ENCODE data around the gene SUPT3H. TPM values are rescaled to one million over a fixed set of nuclear protein-coding genes. Genes with fewer than 3 reads are reported as not detected.

Gene SUPT3H
- total and polyA plus RNA-seq, 2 of the 8 experiments (the other 6 are each of a cell fraction or from before 2014, with no cell fraction given): 18.8 to 23.0 TPM

DNA sequence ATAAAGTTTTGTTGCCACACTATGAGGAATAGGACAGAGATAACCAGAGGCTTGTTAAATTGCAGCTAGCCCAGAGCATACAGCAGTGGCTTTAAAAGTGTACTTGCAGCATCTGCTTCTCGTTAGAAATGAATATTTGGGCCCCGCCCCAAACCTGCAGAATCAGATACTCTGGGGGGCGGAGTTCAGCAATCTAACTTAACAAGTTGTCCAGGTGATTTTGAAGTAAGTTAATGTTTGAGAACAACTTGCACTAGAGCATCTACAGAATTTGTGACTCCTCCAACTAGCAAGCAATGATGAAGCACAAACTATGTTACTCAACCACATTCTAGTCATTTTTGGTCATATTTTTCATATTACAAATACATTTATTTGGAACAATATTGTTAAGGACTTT is 10.6 kb upstream of the SUPT3H start:
- H4K20me1 ChIP-seq (replicated peaks in 1 of 2; ENCODE audit: control insufficient read depth in 1 of 2, insufficient read depth in 2 of 2, low read length in 2 of 2): no peaks in the 10 kb centered on the region
- no peak overlapping the region for H3K18ac ChIP-seq (ENCODE audit: extremely low read depth, low read length)
- H3K14ac ChIP-seq (ENCODE audit: insufficient read length): no peak overlapping the region
- H3K27me3 ChIP-seq (replicated peaks in 1 of 4; ENCODE audit: control insufficient read depth in 3 of 4, extremely low read depth in 1 of 4, insufficient read depth in 3 of 4, low read length in 3 of 4): no peaks in the 10 kb centered on the region
- no peak for DNase-seq (ENCODE audit: low read depth in 1 of 2, low spot score in 2 of 2)
- no peaks in the 10 kb centered on the region for H3K23me2 ChIP-seq (ENCODE audit: low read depth, low read length)
- POLR2A ChIA-PET (ENCODE audit: partially characterized antibody): interaction anchor here (2.1 kb wide), 1 partner anchor 10 kb away, joined by 7 read pairs; the partner anchor contains the start of gene SUPT3H
- no peak overlapping the region for H4K91ac ChIP-seq (replicated peaks; ENCODE audit: insufficient read length, low read length)
- H2AFZ ChIP-seq (ENCODE audit: low read length): no peak overlapping the region
- H3K9ac ChIP-seq (replicated peaks in 1 of 4; ENCODE audit: extremely low read depth in 1 of 4, low read depth in 3 of 4, low read length in 3 of 4): no peak overlapping the region
- no peak overlapping the region for H2BK20ac ChIP-seq (ENCODE audit: low read length)
- H3K4ac ChIP-seq (replicated peaks; ENCODE audit: insufficient read length, low read depth, low read length): no peak overlapping the region
- H3K56ac ChIP-seq (replicated peaks; ENCODE audit: insufficient read length, low read depth, low read length): no peak overlapping the region
- no peaks in the 10 kb centered on the region for H3K9me3 ChIP-seq (ENCODE audit: insufficient read depth in 2 of 2, low read depth in 1 of 2, low read length in 1 of 2)
- TF ChIP-seq CEBPB (IDR thresholded peaks at IDR 0.05; ENCODE audit: low read depth, low read length) (no peak), CTBP2 (IDR thresholded peaks at IDR 0.05; ENCODE audit: borderline replicate concordance, insufficient read depth, insufficient read length, low read length) (no peak), BCL11A (IDR thresholded peaks at IDR 0.05; ENCODE audit: low read depth in 2 of 2, low read length in 2 of 2) (no peak), ATF2 (IDR thresholded peaks at IDR 0.05; ENCODE audit: low read length) (no peak), EP300 (IDR thresholded peaks at IDR 0.05; ENCODE audit: borderline replicate concordance in 1 of 2, low read depth in 2 of 2, low read length in 2 of 2) (no peak), EGR1 (IDR thresholded peaks at IDR 0.05; ENCODE audit: borderline replicate concordance, low read depth, low read length) (no peak), CBX5 (IDR thresholded peaks at IDR 0.05; ENCODE audit: low read depth, low read length) (no peak), GABPA (IDR thresholded peaks at IDR 0.05; ENCODE audit: borderline replicate concordance, insufficient read depth, low read length) (no peak), RAD21 (IDR thresholded peaks at IDR 0.05 in 1 of 2, conservative IDR thresholded peaks at IDR 0.05 in 1 of 2; ENCODE audit: low read depth in 2 of 2, low read length in 2 of 2) (no peak)
- H3K79me2 ChIP-seq (ENCODE audit: control insufficient read depth in 1 of 2, insufficient read depth in 2 of 2, low read length in 2 of 2): no peaks in the 10 kb centered on the region
- no peak overlapping the region for H4K5ac ChIP-seq (ENCODE audit: insufficient read length, low read depth, low read length)
- H2BK120ac ChIP-seq (replicated peaks; ENCODE audit: low read depth, low read length): no peak overlapping the region
- no peak overlapping the region for H2BK5ac ChIP-seq (ENCODE audit: low read depth, low read length)
- no peak overlapping the region for H3K23ac ChIP-seq (ENCODE audit: insufficient read length)
- H3K27ac ChIP-seq (ENCODE audit: low read depth, low read length): no peak overlapping the region
- CTCF ChIA-PET (ENCODE audit: partially characterized antibody): interaction anchor here (0.9 kb wide), 1 partner anchor 759 kb away, joined by 3 read pairs; no protein-coding TSS in a partner anchor
- no peaks in the 10 kb centered on the region for H3K79me1 ChIP-seq (ENCODE audit: low read depth, low read length)
- no peak overlapping the region for H2BK15ac ChIP-seq (ENCODE audit: low read length)
- H2BK12ac ChIP-seq (ENCODE audit: low read depth, low read length): no peak overlapping the region
- no peak overlapping the region for H4K8ac ChIP-seq (ENCODE audit: extremely low read depth, insufficient read depth, low read length)
- H3K4me1 ChIP-seq (replicated peaks in 1 of 4; ENCODE audit: control insufficient read depth in 3 of 4, insufficient read depth in 4 of 4, low read length in 3 of 4): no peaks in the 10 kb centered on the region
- no peak overlapping the region for H3K4me2 ChIP-seq (ENCODE audit: insufficient read depth in 1 of 2, low read depth in 2 of 2, low read length in 2 of 2)
- no peaks in the 10 kb centered on the region for H3K36me3 ChIP-seq (ENCODE audit: control insufficient read depth in 2 of 4, insufficient read depth in 4 of 4, low read length in 3 of 4)
- H2AK5ac ChIP-seq (ENCODE audit: low read depth, low read length): no peak overlapping the region
- FAIRE-seq: no peak
- H3K4me3 ChIP-seq (ENCODE audit: extremely low read depth in 1 of 4, insufficient read depth in 2 of 4, low read depth in 3 of 4, low read length in 4 of 4): no peak overlapping the region
- WGBS, 2 experiments (ENCODE audit: extremely low coverage in 1 of 2, insufficient coverage in 1 of 2, insufficient read length in 1 of 2, insufficient replicate concordance in 2 of 2, low coverage in 1 of 2, low lambda C conversion rate in 2 of 2, missing lambda C conversion rate in 1 of 2): 86% methylated on average over 3 of the region's 3 CpGs; no CpG with 5 or more reads in 1 of the 2 experiments
